ENCODE measurements around the gene MISP3.

The MISP3 gene

GRCh38 chr19:14080887-14081796, 8.6 kb downstream of the MISP3 start:
- DNase-seq (ENCODE audit: low spot score), result peak; percentile 100

GRCh38 chr19:14081797-14082674, 9.4 kb downstream of the MISP3 start:
- no peak for DNase-seq (ENCODE audit: low spot score)

GRCh38 chr19:14082675-14082960, 10.0 kb downstream of the MISP3 start:
- no peak for DNase-seq (ENCODE audit: low spot score)

GRCh38 chr19:14085309-14085995, 12.9 kb downstream of the MISP3 start, which contains the start of gene C19orf67:
Gene C19orf67, minus strand, starts transcription at chr19:14085783. Its CDS starts 156 bp downstream, at chr19:14085627.
- no peak for DNase-seq (ENCODE audit: low spot score)

GRCh38 chr19:14086098-14086497, 13.5 kb downstream of the MISP3 start:
- no peak for DNase-seq (ENCODE audit: low spot score)

- DNase-seq (ENCODE audit: low spot score), result no peak
Observed at GRCh38 chr19:14088634-14089411, 16.2 kb downstream of the MISP3 start.

GRCh38 chr19:14089412-14089661, 16.8 kb downstream of the MISP3 start:
- DNase-seq (ENCODE audit: low spot score), result no peak

GRCh38 chr19:14089662-14090508, 17.3 kb downstream of the MISP3 start:
- no peak for DNase-seq (ENCODE audit: low spot score)

GRCh38 chr19:14090509-14091080, 18.0 kb downstream of the MISP3 start, which contains the start of gene SAMD1:
Gene SAMD1, minus strand, starts transcription at chr19:14090751.
- DNase-seq (ENCODE audit: low spot score), result peak; percentile 74

GRCh38 chr19:14091081-14091812, 18.7 kb downstream of the MISP3 start:
- no peak for DNase-seq (ENCODE audit: low spot score)

GRCh38 chr19:14091813-14092462, 19.4 kb downstream of the MISP3 start:
- no peak for DNase-seq (ENCODE audit: low spot score)

- DNase-seq (ENCODE audit: low spot score), result no peak
Observed at GRCh38 chr19:14093117-14093823, 20.7 kb downstream of the MISP3 start.

GRCh38 chr19:14094854-14095253, 22.3 kb downstream of the MISP3 start:
- DNase-seq (ENCODE audit: low spot score), result no peak

GRCh38 chr19:14096272-14096992, 23.8 kb downstream of the MISP3 start:
- DNase-seq (ENCODE audit: low spot score), result no peak

GRCh38 chr19:14097532-14098151, 25.1 kb downstream of the MISP3 start:
- DNase-seq (ENCODE audit: low spot score), result no peak

GRCh38 chr19:14101003-14101545, 28.5 kb downstream of the MISP3 start:
- DNase-seq (ENCODE audit: low spot score), result no peak

GRCh38 chr19:14102102-14102696, 29.6 kb downstream of the MISP3 start:
- no peak for DNase-seq (ENCODE audit: low spot score)
